GM19468 (cell line): ENCODE measurements around the gene PTPN14.
"Not testable (repeated sequence)": the region's sequence is repeated elsewhere in the genome, so short reads cannot be mapped to it uniquely, and the experiment has no call there.

Source experiments
- ATAC-seq: cut with Tn5 transposase; IDR thresholded peaks from one replicate; pipeline ENCODE4 v1.9.1; 2021; ENCODE audit warnings: mild to moderate bottlenecking, moderate library complexity, moderate number of reproducible peaks; ENCODE audit not compliant: unreplicated experiment; ENCODE audit errors: extremely low read depth

PTPN14 gene

GRCh38 chr1:214544791-214545190 lies 6.6 kb downstream of the PTPN14 start:
- no peak for ATAC-seq

- ATAC-seq, result no peak
Observed at GRCh38 chr1:214542275-214543199, 8.9 kb downstream of the PTPN14 start.

GRCh38 chr1:214541693-214542092 lies 9.7 kb downstream of the PTPN14 start:
- no peak for ATAC-seq

- no peak for ATAC-seq
Observed at GRCh38 chr1:214541206-214541605, 10.2 kb downstream of the PTPN14 start.

- ATAC-seq, result no peak
Observed at GRCh38 chr1:214540324-214540723, 11.1 kb downstream of the PTPN14 start.

GRCh38 chr1:214538496-214538895 lies 12.9 kb downstream of the PTPN14 start:
- no peak for ATAC-seq

- ATAC-seq, result no peak
Observed at GRCh38 chr1:214537872-214538473, 13.4 kb downstream of the PTPN14 start.

- ATAC-seq, result no peak
Observed at GRCh38 chr1:214537219-214537618, 14.2 kb downstream of the PTPN14 start.

- ATAC-seq, result no peak
Observed at GRCh38 chr1:214532070-214532469, 19.3 kb downstream of the PTPN14 start.

- peak; percentile 47 for ATAC-seq
Observed at GRCh38 chr1:214525535-214526019, 25.8 kb downstream of the PTPN14 start.

GRCh38 chr1:214524824-214525223 lies 26.6 kb downstream of the PTPN14 start:
- no peak for ATAC-seq

- ATAC-seq, result no peak
Observed at GRCh38 chr1:214523124-214523824, 28.1 kb downstream of the PTPN14 start.

GRCh38 chr1:214521458-214521857 lies 29.9 kb downstream of the PTPN14 start:
- not testable (repeated sequence) for ATAC-seq

- no peak for ATAC-seq
Observed at GRCh38 chr1:214520544-214521165, 30.7 kb downstream of the PTPN14 start.

GRCh38 chr1:214518361-214518760 lies 33.0 kb downstream of the PTPN14 start:
- ATAC-seq, result no peak

GRCh38 chr1:214516434-214517326 lies 34.7 kb downstream of the PTPN14 start:
- no peak for ATAC-seq

- peak; percentile 34 for ATAC-seq
Observed at GRCh38 chr1:214515544-214516433, 35.6 kb downstream of the PTPN14 start.

- no peak for ATAC-seq
Observed at GRCh38 chr1:214514819-214515383, 36.5 kb downstream of the PTPN14 start.
